Measurements from ENCODE around the gene AMN. TPM values are rescaled to one million over a fixed set of nuclear protein-coding genes. Genes with fewer than 3 reads are reported as not detected.
"Not testable (repeated sequence)": the region's sequence is repeated elsewhere in the genome, so short reads cannot be mapped to it uniquely, and the experiment has no call there.

Gene AMN
- total RNA-seq, 2 experiments from 2014 or later: 0.35 to 5.6 TPM

GRCh38 chr14:102893452-102893851, 29.0 kb upstream of the AMN start:
- Histone ChIP-seq H3K4me3 (ENCODE audit: low read depth, low read length, poor library complexity, severe bottlenecking) (no peak overlapping the region), H2AFZ (ENCODE audit: low read length) (no peak overlapping the region), H3K36me3 (ENCODE audit: insufficient read depth, low read length) (no peaks in the 10 kb centered on the region), H4K20me1 (ENCODE audit: insufficient read depth, low read length) (no peaks in the 10 kb centered on the region), H3K79me2 (ENCODE audit: insufficient read depth, low read depth, low read length) (no peaks in the 10 kb centered on the region), H3K9me2 (ENCODE audit: insufficient read depth, low read length) (no peaks in the 10 kb centered on the region), H3K4me2 (ENCODE audit: low read length) (no peak overlapping the region), H3K4me1 (ENCODE audit: insufficient read depth, low read length, poor library complexity, severe bottlenecking) (no peaks in the 10 kb centered on the region), H3K9me3 (ENCODE audit: low read length) (no peaks in the 10 kb centered on the region), H3K27ac (ENCODE audit: low read depth, low read length, poor library complexity, severe bottlenecking) (no peak overlapping the region)
- ChIA-PET POLR2A (no interaction called here), CTCF (ENCODE audit: unreplicated experiment) (no interaction called here)
- TF ChIP-seq CTCF (conservative IDR thresholded peaks at IDR 0.05; ENCODE audit: low read length) (no peak), EZH2phosphoT487 (IDR thresholded peaks at IDR 0.05; ENCODE audit: borderline replicate concordance, low read depth, low read length) (no peak)
- no TSS peak for BruUV-seq (replicated peaks)
- no peak for DNase-seq (ENCODE audit: low spot score)
- intact Hi-C loops (cut with micrococcal nuclease; ENCODE audit: unreplicated experiment): no loop called here

GRCh38 chr14:102896735-102897134, 25.7 kb upstream of the AMN start:
- H3K27ac ChIP-seq (ENCODE audit: low read depth, low read length, poor library complexity, severe bottlenecking); DNase-seq (ENCODE audit: low spot score); BruUV-seq (replicated peaks); H3K79me2 ChIP-seq (ENCODE audit: insufficient read depth, low read depth, low read length); H3K9me2 ChIP-seq (ENCODE audit: insufficient read depth, low read length); H3K36me3 ChIP-seq (ENCODE audit: insufficient read depth, low read length); POLR2A ChIA-PET; H4K20me1 ChIP-seq (ENCODE audit: insufficient read depth, low read length); H3K4me2 ChIP-seq (ENCODE audit: low read length); CTCF ChIA-PET (ENCODE audit: unreplicated experiment); intact Hi-C loops (cut with micrococcal nuclease; ENCODE audit: unreplicated experiment); H2AFZ ChIP-seq (ENCODE audit: low read length); H3K4me3 ChIP-seq (ENCODE audit: low read depth, low read length, poor library complexity, severe bottlenecking); H3K9me3 ChIP-seq (ENCODE audit: low read length): not testable (repeated sequence)
- H3K4me1 ChIP-seq (ENCODE audit: insufficient read depth, low read length, poor library complexity, severe bottlenecking): peaks cover 16% of the 10 kb centered on the region

GRCh38 chr14:102897299-102898027, 25.0 kb upstream of the AMN start:
- intact Hi-C loops (cut with micrococcal nuclease; ENCODE audit: unreplicated experiment): no loop called here
- Histone ChIP-seq H4K20me1 (ENCODE audit: insufficient read depth, low read length) (peaks cover 2% of the 10 kb centered on the region; the same call in 1 of the 2 replicates), H3K79me2 (ENCODE audit: insufficient read depth, low read depth, low read length) (no peaks in the 10 kb centered on the region), H3K4me1 (ENCODE audit: insufficient read depth, low read length, poor library complexity, severe bottlenecking) (peaks cover 24% of the 10 kb centered on the region), H3K4me3 (ENCODE audit: low read depth, low read length, poor library complexity, severe bottlenecking) (no peak overlapping the region), H3K36me3 (ENCODE audit: insufficient read depth, low read length) (no peaks in the 10 kb centered on the region), H3K9me3 (ENCODE audit: low read length) (no peaks in the 10 kb centered on the region), H2AFZ (ENCODE audit: low read length) (no peak overlapping the region), H3K27ac (ENCODE audit: low read depth, low read length, poor library complexity, severe bottlenecking) (no peak overlapping the region), H3K4me2 (ENCODE audit: low read length) (no peak overlapping the region), H3K9me2 (ENCODE audit: insufficient read depth, low read length) (no peaks in the 10 kb centered on the region)
- no TSS peak for BruUV-seq (replicated peaks)
- CTCF ChIA-PET (ENCODE audit: unreplicated experiment): no interaction called here
- POLR2A ChIA-PET: no interaction called here
- no peak for DNase-seq (ENCODE audit: low spot score)
- TF ChIP-seq CTCF (conservative IDR thresholded peaks at IDR 0.05; ENCODE audit: low read length): no peak
- TF ChIP-seq EZH2phosphoT487 (IDR thresholded peaks at IDR 0.05; ENCODE audit: borderline replicate concordance, low read depth, low read length): no peak
